Measurements from ENCODE around the gene KMT2E.

KMT2E gene

DNA sequence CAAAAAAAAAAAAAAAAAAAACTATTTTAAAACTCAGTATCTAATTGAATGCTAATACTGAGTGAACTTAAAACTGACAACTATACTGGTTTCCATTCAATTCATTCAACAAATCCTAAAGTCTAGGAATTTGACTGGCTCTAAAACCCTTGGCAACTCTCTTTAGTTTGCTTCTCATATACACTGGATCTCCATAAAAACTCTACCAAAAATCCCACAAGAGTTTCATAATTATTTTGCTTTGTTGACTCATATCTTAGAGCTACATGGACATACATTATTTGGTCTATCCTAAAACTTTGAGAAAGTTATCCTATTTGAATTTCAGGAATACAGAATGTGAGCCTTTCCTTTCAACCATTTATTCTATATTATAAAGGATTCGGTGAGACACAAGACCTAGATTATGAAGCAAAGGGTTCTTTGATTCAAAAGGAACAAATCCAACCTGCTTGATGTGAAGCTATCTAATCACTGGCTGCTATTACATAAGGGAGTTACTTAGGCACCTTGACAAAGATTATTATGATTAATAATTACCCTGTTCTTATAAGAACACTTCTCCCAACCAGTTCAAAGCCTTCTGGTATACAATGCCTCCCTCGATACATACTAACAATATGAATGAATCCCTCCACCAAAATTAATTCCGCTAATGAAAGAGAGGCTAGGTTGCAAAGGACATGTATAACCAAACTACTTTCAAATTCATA lies 15.8 kb upstream of the KMT2E start:
- Histone ChIP-seq H3K9me3 (ENCODE audit: control insufficient read depth, insufficient read depth, low read depth, low read length) (no peaks in the 10 kb centered on the region), H3K4me1 (ENCODE audit: control insufficient read depth, insufficient read depth, low read length) (no peaks in the 10 kb centered on the region), H3K4me3 (ENCODE audit: low read depth, low read length) (no peak overlapping the region), H3K36me3 (ENCODE audit: control insufficient read depth in 2 of 2, insufficient read depth in 1 of 2, low read length in 2 of 2) (peaks cover 3 to 16% of the 10 kb centered on the region in 2 experiments; a peak in 1 of 3 replicates), H3K27ac (ENCODE audit: extremely low read depth, low read depth, low read length) (no peak overlapping the region)
- ChIA-PET POLR2A (no interaction called here), CTCF (interaction anchor here (0.8 to 1.3 kb wide), 2 partner anchors 15 to 18 kb away, joined by 3 read pairs; no protein-coding TSS in a partner anchor)
- TF ChIP-seq ZNF248 (tag by site-specific recombination; IDR thresholded peaks at IDR 0.05) (no peak), ZNF184 (tag by site-specific recombination; IDR thresholded peaks at IDR 0.05) (no peak), ZBTB8A (tag by site-specific recombination; IDR thresholded peaks at IDR 0.05) (no peak), ZNF596 (tag by site-specific recombination; IDR thresholded peaks at IDR 0.05) (no peak), ZNF585B (tag by site-specific recombination; IDR thresholded peaks at IDR 0.05) (no peak), ZNF670 (tag by site-specific recombination; IDR thresholded peaks at IDR 0.05; ENCODE audit: low read depth) (no peak), ZNF335 (tag by site-specific recombination; conservative IDR thresholded peaks at IDR 0.05) (0 out of 2 replicates have a peak, but pooled peaks have one; percentile 3), ZSCAN16 (tag by site-specific recombination; IDR thresholded peaks at IDR 0.05) (no peak), SP3 (tag by site-specific recombination; IDR thresholded peaks at IDR 0.05) (no peak), GLI2 (tag by site-specific recombination; IDR thresholded peaks at IDR 0.05; ENCODE audit: borderline replicate concordance, low read depth) (no peak), ZNF155 (tag by site-specific recombination; IDR thresholded peaks at IDR 0.05) (no peak), HOXD13 (CRISPR knock-in tag; IDR thresholded peaks at IDR 0.05; ENCODE audit: borderline replicate concordance) (no peak), ZNF202 (tag by site-specific recombination; IDR thresholded peaks at IDR 0.05; ENCODE audit: borderline replicate concordance) (no peak)
- TF ChIP-seq, protein P1, sequence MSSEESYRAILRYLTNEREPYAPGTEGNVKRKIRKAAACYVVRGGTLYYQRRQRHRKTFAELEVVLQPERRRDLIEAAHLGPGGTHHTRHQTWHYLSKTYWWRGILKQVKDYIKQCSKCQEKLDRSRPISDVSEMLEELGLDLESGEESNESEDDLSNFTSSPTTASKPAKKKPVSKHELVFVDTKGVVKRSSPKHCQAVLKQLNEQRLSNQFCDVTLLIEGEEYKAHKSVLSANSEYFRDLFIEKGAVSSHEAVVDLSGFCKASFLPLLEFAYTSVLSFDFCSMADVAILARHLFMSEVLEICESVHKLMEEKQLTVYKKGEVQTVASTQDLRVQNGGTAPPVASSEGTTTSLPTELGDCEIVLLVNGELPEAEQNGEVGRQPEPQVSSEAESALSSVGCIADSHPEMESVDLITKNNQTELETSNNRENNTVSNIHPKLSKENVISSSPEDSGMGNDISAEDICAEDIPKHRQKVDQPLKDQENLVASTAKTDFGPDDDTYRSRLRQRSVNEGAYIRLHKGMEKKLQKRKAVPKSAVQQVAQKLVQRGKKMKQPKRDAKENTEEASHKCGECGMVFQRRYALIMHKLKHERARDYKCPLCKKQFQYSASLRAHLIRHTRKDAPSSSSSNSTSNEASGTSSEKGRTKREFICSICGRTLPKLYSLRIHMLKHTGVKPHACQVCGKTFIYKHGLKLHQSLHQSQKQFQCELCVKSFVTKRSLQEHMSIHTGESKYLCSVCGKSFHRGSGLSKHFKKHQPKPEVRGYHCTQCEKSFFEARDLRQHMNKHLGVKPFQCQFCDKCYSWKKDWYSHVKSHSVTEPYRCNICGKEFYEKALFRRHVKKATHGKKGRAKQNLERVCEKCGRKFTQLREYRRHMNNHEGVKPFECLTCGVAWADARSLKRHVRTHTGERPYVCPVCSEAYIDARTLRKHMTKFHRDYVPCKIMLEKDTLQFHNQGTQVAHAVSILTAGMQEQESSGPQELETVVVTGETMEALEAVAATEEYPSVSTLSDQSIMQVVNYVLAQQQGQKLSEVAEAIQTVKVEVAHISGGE (tag by site-specific recombination; conservative IDR thresholded peaks at IDR 0.05; ENCODE audit: low read depth), result no peak
- TF ChIP-seq, protein P2, sequence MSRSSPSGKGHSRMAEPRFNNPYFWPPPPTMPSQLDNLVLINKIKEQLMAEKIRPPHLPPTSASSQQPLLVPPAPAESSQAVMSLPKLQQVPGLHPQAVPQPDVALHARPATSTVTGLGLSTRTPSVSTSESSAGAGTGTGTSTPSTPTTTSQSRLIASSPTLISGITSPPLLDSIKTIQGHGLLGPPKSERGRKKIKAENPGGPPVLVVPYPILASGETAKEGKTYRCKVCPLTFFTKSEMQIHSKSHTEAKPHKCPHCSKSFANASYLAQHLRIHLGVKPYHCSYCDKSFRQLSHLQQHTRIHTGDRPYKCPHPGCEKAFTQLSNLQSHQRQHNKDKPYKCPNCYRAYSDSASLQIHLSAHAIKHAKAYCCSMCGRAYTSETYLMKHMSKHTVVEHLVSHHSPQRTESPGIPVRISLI (tag by site-specific recombination; IDR thresholded peaks at IDR 0.05), result 0 out of 2 replicates have a peak, but pooled peaks have one; percentile 31
- TF ChIP-seq, protein P3, sequence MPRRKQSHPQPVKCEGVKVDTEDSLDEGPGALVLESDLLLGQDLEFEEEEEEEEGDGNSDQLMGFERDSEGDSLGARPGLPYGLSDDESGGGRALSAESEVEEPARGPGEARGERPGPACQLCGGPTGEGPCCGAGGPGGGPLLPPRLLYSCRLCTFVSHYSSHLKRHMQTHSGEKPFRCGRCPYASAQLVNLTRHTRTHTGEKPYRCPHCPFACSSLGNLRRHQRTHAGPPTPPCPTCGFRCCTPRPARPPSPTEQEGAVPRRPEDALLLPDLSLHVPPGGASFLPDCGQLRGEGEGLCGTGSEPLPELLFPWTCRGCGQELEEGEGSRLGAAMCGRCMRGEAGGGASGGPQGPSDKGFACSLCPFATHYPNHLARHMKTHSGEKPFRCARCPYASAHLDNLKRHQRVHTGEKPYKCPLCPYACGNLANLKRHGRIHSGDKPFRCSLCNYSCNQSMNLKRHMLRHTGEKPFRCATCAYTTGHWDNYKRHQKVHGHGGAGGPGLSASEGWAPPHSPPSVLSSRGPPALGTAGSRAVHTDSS (tag by site-specific recombination; IDR thresholded peaks at IDR 0.05), result no peak
- TF ChIP-seq, protein P4, sequence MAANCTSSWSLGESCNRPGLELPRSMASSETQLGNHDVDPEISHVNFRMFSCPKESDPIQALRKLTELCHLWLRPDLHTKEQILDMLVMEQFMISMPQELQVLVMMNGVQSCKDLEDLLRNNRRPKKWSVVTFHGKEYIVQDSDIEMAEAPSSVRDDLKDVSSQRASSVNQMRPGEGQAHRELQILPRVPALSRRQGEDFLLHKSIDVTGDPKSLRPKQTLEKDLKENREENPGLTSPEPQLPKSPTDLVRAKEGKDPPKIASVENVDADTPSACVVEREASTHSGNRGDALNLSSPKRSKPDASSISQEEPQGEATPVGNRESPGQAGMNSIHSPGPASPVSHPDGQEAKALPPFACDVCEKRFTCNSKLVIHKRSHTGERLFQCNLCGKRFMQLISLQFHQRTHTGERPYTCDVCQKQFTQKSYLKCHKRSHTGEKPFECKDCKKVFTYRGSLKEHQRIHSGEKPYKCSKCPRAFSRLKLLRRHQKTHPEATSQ (tag by site-specific recombination; IDR thresholded peaks at IDR 0.05), result no peak

DNA sequence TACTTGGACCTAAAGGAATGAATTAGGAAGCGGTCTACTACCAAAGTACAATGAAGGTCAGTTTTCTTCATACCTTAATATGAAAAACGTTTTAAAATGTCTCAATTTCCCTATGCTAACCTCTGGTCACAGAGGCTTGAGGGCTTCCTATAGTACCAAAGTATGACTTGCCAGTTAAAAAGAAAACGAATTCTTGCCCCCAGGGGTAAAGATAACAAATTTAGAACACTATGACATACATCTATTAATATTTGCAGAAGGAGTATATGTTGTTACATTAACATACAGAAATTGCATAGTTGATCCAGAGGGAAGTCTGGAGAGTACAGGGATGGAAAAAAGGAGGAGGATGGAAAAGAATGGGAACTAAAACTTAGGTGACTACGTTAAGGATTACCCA lies 13.8 kb upstream of the KMT2E start:
- peaks cover 3 to 7% of the 10 kb centered on the region in 2 experiments; a peak in 1 of 3 replicates for H3K36me3 ChIP-seq (ENCODE audit: control insufficient read depth in 2 of 2, insufficient read depth in 1 of 2, low read length in 2 of 2)
- H3K4me1 ChIP-seq (ENCODE audit: control insufficient read depth, insufficient read depth, low read length), result peaks cover 3% of the 10 kb centered on the region; the same call in 1 of the 2 replicates

More for the DNA sequence above, 13.8 kb upstream of the KMT2E start:
- ChIA-PET POLR2A (no interaction called here), CTCF (no interaction called here)
- TF ChIP-seq ZSCAN16 (tag by site-specific recombination; IDR thresholded peaks at IDR 0.05) (no peak), SCRT2 (tag by site-specific recombination; IDR thresholded peaks at IDR 0.05) (no peak), ZNF777 (tag by site-specific recombination; IDR thresholded peaks at IDR 0.05; ENCODE audit: borderline replicate concordance) (no peak)
- TF ChIP-seq, protein P5, sequence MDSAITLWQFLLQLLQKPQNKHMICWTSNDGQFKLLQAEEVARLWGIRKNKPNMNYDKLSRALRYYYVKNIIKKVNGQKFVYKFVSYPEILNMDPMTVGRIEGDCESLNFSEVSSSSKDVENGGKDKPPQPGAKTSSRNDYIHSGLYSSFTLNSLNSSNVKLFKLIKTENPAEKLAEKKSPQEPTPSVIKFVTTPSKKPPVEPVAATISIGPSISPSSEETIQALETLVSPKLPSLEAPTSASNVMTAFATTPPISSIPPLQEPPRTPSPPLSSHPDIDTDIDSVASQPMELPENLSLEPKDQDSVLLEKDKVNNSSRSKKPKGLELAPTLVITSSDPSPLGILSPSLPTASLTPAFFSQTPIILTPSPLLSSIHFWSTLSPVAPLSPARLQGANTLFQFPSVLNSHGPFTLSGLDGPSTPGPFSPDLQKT (IDR thresholded peaks at IDR 0.05; ENCODE audit: borderline replicate concordance, low read depth, low read length), result no peak
- no peak overlapping the region for H3K4me3 ChIP-seq (ENCODE audit: low read depth, low read length)
- H3K27ac ChIP-seq (ENCODE audit: extremely low read depth, low read depth, low read length), result no peak overlapping the region
- H3K9me3 ChIP-seq (ENCODE audit: control insufficient read depth, insufficient read depth, low read depth, low read length), result no peaks in the 10 kb centered on the region

Data from HEK293 (cell line).